PC-3 (cell line): ENCODE data around the gene TTC28. TPM values are rescaled to one million over a fixed set of nuclear protein-coding genes. Genes with fewer than 3 reads are reported as not detected.

Source experiments
- ATAC-seq: fragments of 200-7000 bp; cut with Tn5 transposase; 2 replicates; pipeline ENCODE4 v1.9.1; 2020; ENCODE audit warnings: mild to moderate bottlenecking, moderate library complexity
- BruUV-seq: library from RNA; stranded (reverse); fragments of 400-500 nt; replicated peaks from 2 replicates; lab custom pipeline; 2021; lab: Mats Ljungman, UMichigan
- CTCF ChIA-PET: fragments of 300-600 bp; sonication (Branson Sonifier 250); formaldehyde crosslinking; loops from one replicate; lab custom pipeline; 2022; ENCODE audit warnings: antibody characterized with exemption; lab: Charles Lee
- POLR2A ChIA-PET: fragments of 300-600 bp; sonication (Branson Sonifier 250); formaldehyde crosslinking; loops from one replicate; lab custom pipeline; 2022; ENCODE audit warnings: antibody characterized with exemption; ENCODE audit not compliant: unreplicated experiment; lab: Charles Lee
- DNase-seq: peaks from one replicate; pipeline ENCODE4 v3.0.0-alpha.2; 2015
- H2AFZ ChIP-seq: fragments of 300-600 bp; sonication (generic); 2 replicates; pipeline ENCODE4 v1.6.0; 2016; ENCODE audit warnings: antibody characterized with exemption, low read length
- H3F3A ChIP-seq: fragments of 300-600 bp; sonication (generic); one replicate; pipeline ENCODE4 v1.6.0; 2017; ENCODE audit warnings: antibody characterized with exemption, low read length, control low read depth, mild to moderate bottlenecking; ENCODE audit not compliant: unreplicated experiment
- H3K27ac ChIP-seq: fragments of 300-600 bp; sonication (generic); 2 replicates; pipeline ENCODE4 v1.5.1; 2016; ENCODE audit warnings: mild to moderate bottlenecking, low read length
- H3K27me3 ChIP-seq: fragments of 300-600 bp; sonication (generic); 2 replicates; pipeline ENCODE4 v1.6.1; 2016; ENCODE audit warnings: low read length, mixed read lengths
- H3K36me3 ChIP-seq: fragments of 300-600 bp; sonication (generic); 2 replicates; pipeline ENCODE4 v1.6.1; 2016; ENCODE audit warnings: low read depth, mixed run types, low read length, mixed read lengths
- H3K4me1 ChIP-seq: fragments of 300-600 bp; sonication (generic); 2 replicates; pipeline ENCODE4 v1.5.1; 2016; ENCODE audit warnings: low read length; ENCODE audit not compliant: insufficient read depth
- H3K4me2 ChIP-seq: fragments of 300-600 bp; sonication (generic); 2 replicates; pipeline ENCODE4 v1.6.0; 2016; ENCODE audit warnings: low read length
- H3K4me3 ChIP-seq: fragments of 300-600 bp; sonication (generic); 2 replicates; pipeline ENCODE4 v1.5.1; 2016; ENCODE audit warnings: mild to moderate bottlenecking, low read length, mixed read lengths
- H3K79me2 ChIP-seq: fragments of 300-600 bp; sonication (generic); 2 replicates; pipeline ENCODE4 v1.6.1; 2017; ENCODE audit warnings: low read length, mixed read lengths
- H3K9ac ChIP-seq: fragments of 300-600 bp; sonication (generic); 2 replicates; pipeline ENCODE4 v1.6.0; 2016; ENCODE audit warnings: mild to moderate bottlenecking, low read length
- H3K9me2 ChIP-seq: fragments of 300-600 bp; sonication (generic); replicated peaks from 2 replicates; pipeline ENCODE4 v1.6.1; 2016; ENCODE audit warnings: mixed run types, low read length, mixed read lengths
- H3K9me3 ChIP-seq: fragments of 300-600 bp; sonication (generic); 2 replicates; pipeline ENCODE4 v1.6.1; 2016; ENCODE audit warnings: low read length, mixed read lengths
- H4K20me1 ChIP-seq: fragments of 300-600 bp; sonication (generic); 2 replicates; pipeline ENCODE4 v1.6.1; 2016; ENCODE audit warnings: low read length, mixed read lengths
- CTCF ChIP-seq: fragments of 300-600 bp; sonication (generic); conservative IDR thresholded peaks from 2 replicates; pipeline ENCODE4 v1.5.1; 2017; ENCODE audit warnings: antibody characterized with exemption, low read depth, mild to moderate bottlenecking, low read length
- EZH2 ChIP-seq: fragments of 300-600 bp; sonication (generic); IDR thresholded peaks from one replicate; pipeline ENCODE4 v1.6.1; 2017; ENCODE audit warnings: antibody characterized with exemption, mild to moderate bottlenecking, low read length; ENCODE audit not compliant: unreplicated experiment
- EZH2phosphoT487 ChIP-seq: fragments of 300-600 bp; sonication (generic); IDR thresholded peaks from 2 replicates; pipeline ENCODE4 v1.6.1; 2018; ENCODE audit warnings: mild to moderate bottlenecking, antibody characterized with exemption, low read length, borderline replicate concordance
- intact Hi-C: fragments of 100-400 bp; cut with micrococcal nuclease; formaldehyde crosslinking; loops from 2 replicates; pipeline ENCODE4 v1.9.0; 2023
- total RNA-seq: library from RNA; depleted of rRNA; stranded (reverse); fragments of >200 nt; gene quantifications from 2 replicates; pipeline ENCODE4 v1.2.3, GENCODE V29; 2014

The TTC28 gene
- total RNA-seq, 1 experiment from 2014 or later = 6.3 TPM

GRCh38 chr22:28268850-28269249 is 410.8 kb downstream of the TTC28 start:
- DNase-seq (no peak), ATAC-seq (no peak)
- TF ChIP-seq CTCF (no peak), EZH2phosphoT487 (no peak), EZH2 (no peak)
- Histone ChIP-seq H3K9me3 (no peaks in the 10 kb centered on the region), H3K27me3 (no peaks in the 10 kb centered on the region), H3F3A (no peaks in the 10 kb centered on the region), H2AFZ (no peak overlapping the region), H3K36me3 (no peaks in the 10 kb centered on the region), H3K4me3 (no peak overlapping the region), H4K20me1 (no peaks in the 10 kb centered on the region), H3K4me2 (no peak overlapping the region), H3K4me1 (no peaks in the 10 kb centered on the region), H3K79me2 (no peaks in the 10 kb centered on the region), H3K27ac (no peak overlapping the region), H3K9me2 (no peaks in the 10 kb centered on the region), H3K9ac (no peak overlapping the region)
- BruUV-seq = no TSS peak
- POLR2A ChIA-PET = no interaction called here
- CTCF ChIA-PET = no interaction called here
- intact Hi-C loops = no loop called here

- no peak for TF ChIP-seq CTCF
- no peak for TF ChIP-seq EZH2phosphoT487
- no peak for TF ChIP-seq EZH2
- H3K9me2 ChIP-seq = no peaks in the 10 kb centered on the region
- no TSS peak for BruUV-seq
- H3K27me3 ChIP-seq = no peaks in the 10 kb centered on the region
- no peaks in the 10 kb centered on the region for H3K9me3 ChIP-seq
- no peaks in the 10 kb centered on the region for H3K4me1 ChIP-seq
- H3K4me3 ChIP-seq = no peak overlapping the region
- intact Hi-C loops = no loop called here
- POLR2A ChIA-PET = no interaction called here
- no peak overlapping the region for H2AFZ ChIP-seq
- DNase-seq (peak; percentile 2), ATAC-seq (no peak; the same call in 1 of the 2 replicates)
- no peaks in the 10 kb centered on the region for H3K36me3 ChIP-seq
- no peaks in the 10 kb centered on the region for H4K20me1 ChIP-seq
- no peaks in the 10 kb centered on the region for H3K79me2 ChIP-seq
- no peak overlapping the region for H3K27ac ChIP-seq
- H3F3A ChIP-seq = no peaks in the 10 kb centered on the region
- no peak overlapping the region for H3K4me2 ChIP-seq
- H3K9ac ChIP-seq = no peak overlapping the region
- CTCF ChIA-PET = no interaction called here
These were observed 411.5 kb downstream of the TTC28 start for GRCh38 chr22:28268171-28268570.

GRCh38 chr22:28260619-28261018 is 419.0 kb downstream of the TTC28 start:
- no peaks in the 10 kb centered on the region for H3K9me2 ChIP-seq
- no peaks in the 10 kb centered on the region for H3F3A ChIP-seq
- ChIA-PET CTCF (no interaction called here), POLR2A (no interaction called here)
- H3K9me3 ChIP-seq = no peaks in the 10 kb centered on the region
- no peaks in the 10 kb centered on the region for H3K36me3 ChIP-seq
- DNase-seq (no peak), ATAC-seq (no peak)
- no peak overlapping the region for H3K4me2 ChIP-seq
- no peaks in the 10 kb centered on the region for H4K20me1 ChIP-seq
- TF ChIP-seq EZH2phosphoT487 = no peak
- H3K9ac ChIP-seq = no peak overlapping the region
- no peak overlapping the region for H2AFZ ChIP-seq
- H3K27me3 ChIP-seq = no peaks in the 10 kb centered on the region
- BruUV-seq = no TSS peak
- no peaks in the 10 kb centered on the region for H3K79me2 ChIP-seq
- intact Hi-C loops = no loop called here
- H3K4me3 ChIP-seq = no peak overlapping the region
- H3K4me1 ChIP-seq = no peaks in the 10 kb centered on the region
- no peak overlapping the region for H3K27ac ChIP-seq
